H1 (cell line): ENCODE data around the gene MAPT. TPM values are rescaled to one million over a fixed set of nuclear protein-coding genes. Genes with fewer than 3 reads are reported as not detected.

Experiments used
- CTCF ChIA-PET: fragments of 300-600 bp; sonication (Branson Sonifier 250); formaldehyde crosslinking; loops from one replicate; lab custom pipeline; 2021; ENCODE audit not compliant: partially characterized antibody; lab: Charles Lee
- POLR2A ChIA-PET: fragments of 300-600 bp; sonication (Branson Sonifier 250); formaldehyde crosslinking; loops from one replicate; lab custom pipeline; 2021; ENCODE audit warnings: inconsistent platforms; ENCODE audit not compliant: partially characterized antibody; lab: Charles Lee
- DNase-seq, 2 experiments: peaks; one replicate each; pipeline versions ENCODE4 v3.0.0 to v3.0.0-alpha.2; 2010 to 2022; ENCODE audit warnings: low spot score in 2 of 2, low read depth in 1 of 2, mixed read lengths in 1 of 2
- FAIRE-seq: peaks from 2 replicates; lab custom pipeline; 2011; peaks lifted over from hg19 to GRCh38; lab: Jason Lieb, UNC
- H2AFZ ChIP-seq: 2 replicates; pipeline ENCODE4 v1.8.1; 2012; ENCODE audit warnings: low read length, inconsistent platforms
- H2AK5ac ChIP-seq: 2 replicates; pipeline ENCODE4 v1.6.1; 2013; ENCODE audit warnings: low read depth, low read length
- H2BK120ac ChIP-seq: replicated peaks from 2 replicates; pipeline ENCODE3; 2013; ENCODE audit warnings: low read depth, low read length, inconsistent platforms
- H2BK12ac ChIP-seq: 2 replicates; pipeline ENCODE4 v1.6.1; 2013; ENCODE audit warnings: low read depth, low read length
- H2BK15ac ChIP-seq: 2 replicates; pipeline ENCODE4 v1.6.1; 2013; ENCODE audit warnings: low read length
- H2BK20ac ChIP-seq: 2 replicates; pipeline ENCODE4 v1.6.1; 2013; ENCODE audit warnings: low read length
- H2BK5ac ChIP-seq: 2 replicates; pipeline ENCODE4 v1.6.1; 2013; ENCODE audit warnings: low read depth, low read length
- H3K14ac ChIP-seq: 2 replicates; pipeline ENCODE4 v1.6.1; 2013; ENCODE audit warnings: inconsistent platforms; ENCODE audit not compliant: insufficient read length
- H3K18ac ChIP-seq: 2 replicates; pipeline ENCODE4 v1.6.1; 2013; ENCODE audit warnings: low read length; ENCODE audit errors: extremely low read depth
- H3K23ac ChIP-seq: 2 replicates; pipeline ENCODE4 v1.6.1; 2013; ENCODE audit warnings: inconsistent platforms; ENCODE audit not compliant: insufficient read length
- H3K23me2 ChIP-seq: 2 replicates; pipeline ENCODE4 v1.6.1; 2013; ENCODE audit warnings: low read depth, low read length
- H3K27ac ChIP-seq: 2 replicates; pipeline ENCODE4 v1.6.1; 2011; ENCODE audit warnings: low read depth, low read length, inconsistent platforms
- H3K27me3 ChIP-seq, 4 experiments: replicated peaks in 1 of 4; 1 replicate in 1 of 4; 2 replicates in 3 of 4; pipeline versions ENCODE4 v1.6.1 to v1.8.1; 2011 to 2013; ENCODE audit warnings: low read length in 3 of 4, mild to moderate bottlenecking in 3 of 4, inconsistent platforms in 2 of 4, mixed read lengths in 2 of 4, moderate library complexity in 1 of 4; ENCODE audit not compliant: control insufficient read depth in 3 of 4, insufficient read depth in 3 of 4; ENCODE audit errors: extremely low read depth in 1 of 4
- H3K36me3 ChIP-seq, 4 experiments: 2 replicates each; pipeline versions ENCODE4 v1.6.1 to v1.8.1; 2011 to 2013; ENCODE audit warnings: mild to moderate bottlenecking in 4 of 4, low read length in 3 of 4, moderate library complexity in 2 of 4, control low read depth in 1 of 4, inconsistent platforms in 1 of 4; ENCODE audit not compliant: insufficient read depth in 4 of 4, control insufficient read depth in 2 of 4
- H3K4ac ChIP-seq: replicated peaks from 2 replicates; pipeline ENCODE3; 2013; ENCODE audit warnings: low read length, low read depth, mixed read lengths, inconsistent platforms; ENCODE audit not compliant: insufficient read length
- H3K4me1 ChIP-seq, 4 experiments: replicated peaks in 1 of 4; 1 replicate in 1 of 4; 2 replicates in 3 of 4; pipeline versions ENCODE4 v1.6.1 to v1.8.1; 2011 to 2013; ENCODE audit warnings: low read length in 3 of 4, inconsistent platforms in 2 of 4, mixed read lengths in 1 of 4; ENCODE audit not compliant: insufficient read depth in 4 of 4, control insufficient read depth in 3 of 4
- H3K4me2 ChIP-seq, 2 experiments: 2 replicates each; pipeline versions ENCODE4 v1.6.1 to v1.8.1; 2011 to 2013; ENCODE audit warnings: low read depth in 2 of 2, low read length in 2 of 2, control low read depth in 1 of 2, inconsistent platforms in 1 of 2, mild to moderate bottlenecking in 1 of 2; ENCODE audit not compliant: insufficient read depth in 1 of 2
- H3K4me3 ChIP-seq, 4 experiments: fragments of 200-600, 300-600 bp in 1 of 4; sonication (generic), shearing (Covaris generic), sonication (Bioruptor Twin) in 1 of 4; 2 replicates each; pipeline versions ENCODE4 v1.5.1 to v1.8.1; 2011 to 2016; ENCODE audit warnings: low read length in 4 of 4, low read depth in 3 of 4, control low read depth in 2 of 4, inconsistent platforms in 2 of 4, mild to moderate bottlenecking in 2 of 4, mixed read lengths in 1 of 4, moderate library complexity in 1 of 4; ENCODE audit not compliant: insufficient read depth in 2 of 4; ENCODE audit errors: extremely low read depth in 1 of 4
- H3K56ac ChIP-seq: replicated peaks from 2 replicates; pipeline ENCODE3; 2013; ENCODE audit warnings: low read depth, mild to moderate bottlenecking, mixed read lengths, low read length, inconsistent platforms; ENCODE audit not compliant: insufficient read length
- H3K79me1 ChIP-seq: 2 replicates; pipeline ENCODE4 v1.6.1; 2013; ENCODE audit warnings: low read depth, low read length, control low read depth
- H3K79me2 ChIP-seq, 2 experiments: 2 replicates each; pipeline versions ENCODE4 v1.6.1 to v1.8.1; 2012 to 2013; ENCODE audit warnings: low read length in 2 of 2, mild to moderate bottlenecking in 2 of 2, inconsistent platforms in 1 of 2; ENCODE audit not compliant: insufficient read depth in 2 of 2, control insufficient read depth in 1 of 2
- H3K9ac ChIP-seq, 4 experiments: replicated peaks in 1 of 4; 1 replicate in 1 of 4; 2 replicates in 3 of 4; pipeline versions ENCODE4 v1.6.1 to v1.8.1; 2011 to 2013; ENCODE audit warnings: low read depth in 3 of 4, low read length in 3 of 4, control low read depth in 2 of 4, mild to moderate bottlenecking in 2 of 4, moderate library complexity in 2 of 4, inconsistent platforms in 1 of 4; ENCODE audit errors: extremely low read depth in 1 of 4
- H3K9me3 ChIP-seq, 2 experiments: 2 replicates each; pipeline versions ENCODE4 v1.6.1 to v1.8.1; 2012 to 2013; ENCODE audit warnings: mild to moderate bottlenecking in 2 of 2, moderate library complexity in 2 of 2, control low read depth in 1 of 2, inconsistent platforms in 1 of 2, low read depth in 1 of 2, low read length in 1 of 2, mixed read lengths in 1 of 2; ENCODE audit not compliant: insufficient read depth in 2 of 2
- H4K20me1 ChIP-seq, 2 experiments: replicated peaks in 1 of 2; 2 replicates each; pipeline versions ENCODE3 to v1.8.1; 2011 to 2013; ENCODE audit warnings: inconsistent platforms in 2 of 2, low read length in 2 of 2, mild to moderate bottlenecking in 1 of 2; ENCODE audit not compliant: insufficient read depth in 2 of 2, control insufficient read depth in 1 of 2
- H4K5ac ChIP-seq: 2 replicates; pipeline ENCODE4 v1.6.1; 2013; ENCODE audit warnings: low read length, low read depth, mixed read lengths, inconsistent platforms; ENCODE audit not compliant: insufficient read length
- H4K8ac ChIP-seq: 2 replicates; pipeline ENCODE4 v1.8.0; 2013; ENCODE audit warnings: mild to moderate bottlenecking, moderate library complexity, low read length, inconsistent platforms; ENCODE audit not compliant: insufficient read depth; ENCODE audit errors: extremely low read depth
- H4K91ac ChIP-seq: replicated peaks from 2 replicates; pipeline ENCODE3; 2013; ENCODE audit warnings: low read length, mixed read lengths, inconsistent platforms; ENCODE audit not compliant: insufficient read length
- ATF3 ChIP-seq: IDR thresholded peaks from 2 replicates; pipeline ENCODE4 v1.6.1; 2011; ENCODE audit warnings: low read depth, mild to moderate bottlenecking, low read length; ENCODE audit not compliant: insufficient read depth
- BCL11A ChIP-seq, 2 experiments: IDR thresholded peaks; one replicate each; pipeline ENCODE4 v1.6.1; 2011; ENCODE audit warnings: low read depth in 2 of 2, low read length in 2 of 2, mild to moderate bottlenecking in 2 of 2
- JUN ChIP-seq: IDR thresholded peaks from 2 replicates; pipeline ENCODE4 v1.6.1; 2011; ENCODE audit warnings: low read depth, mild to moderate bottlenecking, improper control_type of control experiment, low read length
- NANOG ChIP-seq: IDR thresholded peaks from 2 replicates; pipeline ENCODE4 v1.6.1; 2011; ENCODE audit warnings: low read length, low read depth, mild to moderate bottlenecking, inconsistent platforms; ENCODE audit not compliant: insufficient read depth, poor library complexity, severe bottlenecking
- SIRT6 ChIP-seq: IDR thresholded peaks from one replicate; pipeline ENCODE4 v1.7.1; 2012; ENCODE audit warnings: low read length, inconsistent platforms
- ZNF274 ChIP-seq: IDR thresholded peaks from 2 replicates; pipeline ENCODE4 v1.7.0; 2012; ENCODE audit warnings: low read length, borderline replicate concordance; ENCODE audit errors: extremely low read depth
- WGBS, 2 experiments: shearing (Covaris generic) in 1 of 2; methylation state at CpG; one replicate each; pipeline versions ENCODE4 v1.1.6 to v1.1.7; 2013 to 2015; ENCODE audit warnings: low lambda C conversion rate in 2 of 2, mixed read lengths in 2 of 2, inconsistent platforms in 1 of 2, low coverage in 1 of 2, missing lambda C conversion rate in 1 of 2; ENCODE audit not compliant: insufficient replicate concordance in 2 of 2, insufficient coverage in 1 of 2, insufficient read length in 1 of 2; ENCODE audit errors: extremely low coverage in 1 of 2, missing lambda C conversion rate in 1 of 2; 5-methylcytosine and 5-hydroxymethylcytosine counted together
- polyA plus RNA-seq, 7 experiments: library from polyadenylated mRNA; depleted of rRNA in 3 of 7; stranded (reverse) in 5 of 7; unstranded in 2 of 7; fragments of >200 nt in 5 of 7; fragments of 200-250 nt in 2 of 7; gene quantifications; 1 replicate in 5 of 7; 2 replicates in 1 of 7; 4 replicates in 1 of 7; pipeline versions ENCODE4 v1.2.1 to v1.2.3, GENCODE V29; 2011 to 2013; ENCODE audit warnings: missing spikeins in 2 of 7, mixed read lengths in 2 of 7
- total RNA-seq: library from RNA; stranded (reverse); fragmentation: NEBNext Ultra II Directional; extraction: Animal tissue kit (Norgen Biotek cat#: 25700); gene quantifications from 2 replicates; pipeline ENCODE4 v1.2.1, GENCODE V29; 2021

MAPT gene
- total and polyA plus RNA-seq, 2 of the 8 experiments (the other 6 are each of a cell fraction or from before 2014, with no cell fraction given) = 0.54 to 1.7 TPM

- POLR2A ChIA-PET = interaction anchor here (0.6 kb wide), 2 partner anchors 42 to 216 kb away, joined by 3 read pairs; no protein-coding TSS in a partner anchor
- H4K5ac ChIP-seq = no peak overlapping the region
- H3K9ac ChIP-seq = no peak overlapping the region
- no peak overlapping the region for H2AK5ac ChIP-seq
- DNase-seq = no peak
- peaks cover 1 to 5% of the 10 kb centered on the region in 2 experiments for H4K20me1 ChIP-seq
- H3K4me1 ChIP-seq = peaks cover 3 to 15% (median 6%) of the 10 kb centered on the region in 4 experiments
- no peak overlapping the region for H3K18ac ChIP-seq
- no peak overlapping the region for H2AFZ ChIP-seq
- 93% methylated on average over 21 of the region's 24 CpGs; no CpG with 5 or more reads in 1 of the 2 experiments for WGBS, 2 experiments
- H4K8ac ChIP-seq = no peak overlapping the region; the same call in 1 of the 2 replicates
- H3K14ac ChIP-seq = no peak overlapping the region
- no peak overlapping the region for H3K4ac ChIP-seq
- H3K27ac ChIP-seq = no peak overlapping the region
- no peak overlapping the region for H4K91ac ChIP-seq
- no peak overlapping the region for H2BK12ac ChIP-seq
- H3K9me3 ChIP-seq = no peaks in the 10 kb centered on the region
- no peaks in the 10 kb centered on the region for H3K23me2 ChIP-seq
- no peak overlapping the region for H2BK15ac ChIP-seq
- no peak overlapping the region for H3K23ac ChIP-seq
- no peak overlapping the region for H3K4me3 ChIP-seq
- peaks cover 0 to 3% (median 0%) of the 10 kb centered on the region in 4 experiments; a peak in 1 of 8 replicates for H3K36me3 ChIP-seq
- H3K4me2 ChIP-seq = no peak overlapping the region
- CTCF ChIA-PET = interaction anchor here (0.7 to 1.4 kb wide), 3 partner anchors 11 to 439 kb away, joined by 3 to 4 read pairs (median 3); no protein-coding TSS in a partner anchor
- no peak overlapping the region for H2BK120ac ChIP-seq
- TF ChIP-seq SIRT6 = no peak
- no peak for TF ChIP-seq JUN
- TF ChIP-seq ATF3 = no peak
- no peak for TF ChIP-seq NANOG
- no peak for TF ChIP-seq BCL11A (IDR thresholded peaks at IDR 0.05; ENCODE audit: low read depth in 2 of 2, low read length in 2 of 2)
- TF ChIP-seq ZNF274 = no peak
- H3K79me1 ChIP-seq = no peaks in the 10 kb centered on the region
- no peaks in the 10 kb centered on the region for H3K79me2 ChIP-seq
- H3K56ac ChIP-seq = no peak overlapping the region
- no peak overlapping the region for H2BK20ac ChIP-seq
- H3K27me3 ChIP-seq = no peaks in the 10 kb centered on the region
- H2BK5ac ChIP-seq = no peak overlapping the region
- no peak for FAIRE-seq
Observed at GRCh38 chr17:46023783-46024388, 129.5 kb downstream of the MAPT start.
